B cell (primary cell): ENCODE data around the gene FBXO5. TPM values are rescaled to one million over a fixed set of nuclear protein-coding genes. Genes with fewer than 3 reads are reported as not detected.
"Not testable (repeated sequence)": the region's sequence is repeated elsewhere in the genome, so short reads cannot be mapped to it uniquely, and the experiment has no call there.

Experiments
- ATAC-seq: fragments of 200-7000 bp; cut with Tn5 transposase; one replicate; pipeline ENCODE4 v1.10.0; 2021; ENCODE audit warnings: low read depth, mild to moderate bottlenecking, moderate number of reproducible peaks, moderate library complexity
- CTCF ChIA-PET: fragments of 350-600 bp; sonication (Branson Sonifier 250); formaldehyde crosslinking; loops from one replicate; lab custom pipeline; 2021; ENCODE audit warnings: antibody characterized with exemption, inconsistent platforms; lab: Charles Lee
- POLR2A ChIA-PET: fragments of 350-600 bp; sonication (Branson Sonifier 250); formaldehyde crosslinking; loops from one replicate; lab custom pipeline; 2021; ENCODE audit warnings: antibody characterized with exemption; lab: Charles Lee
- DNase-seq: peaks from one replicate; pipeline ENCODE4 v3.0.0; 2013
- H2AFZ ChIP-seq: 2 replicates; pipeline ENCODE4 v1.6.1; 2012; ENCODE audit warnings: mild to moderate bottlenecking, low read depth, low read length; ENCODE audit not compliant: insufficient read depth, poor library complexity, severe bottlenecking
- H3K27ac ChIP-seq, 2 donors: 1 replicate in 1 of 2; 2 replicates in 1 of 2; pipeline ENCODE4 v1.5.1; 2012 to 2013; ENCODE audit warnings: low read length in 2 of 2, mild to moderate bottlenecking in 2 of 2, moderate library complexity in 1 of 2
- H3K27me3 ChIP-seq, 4 experiments: fragments of 200-600 bp in 1 of 4; sonication (generic) in 1 of 4; replicated peaks in 1 of 4; 1 replicate in 2 of 4; 2 replicates in 2 of 4; pipeline versions ENCODE4 v1.6.1 to v1.7.0; 2013 to 2016; ENCODE audit warnings: low read length in 3 of 4, mild to moderate bottlenecking in 2 of 4, mixed read lengths in 1 of 4, moderate library complexity in 1 of 4; ENCODE audit not compliant: insufficient read depth in 4 of 4, control insufficient read depth in 3 of 4; ENCODE audit errors: control extremely low read depth in 1 of 4
- H3K36me3 ChIP-seq, 2 experiments: replicated peaks in 1 of 2; 1 replicate in 1 of 2; 2 replicates in 1 of 2; pipeline versions ENCODE4 v1.6.1 to v1.7.1; 2013; ENCODE audit warnings: low read length in 1 of 2; ENCODE audit not compliant: insufficient read depth in 2 of 2, control insufficient read depth in 1 of 2; ENCODE audit errors: control extremely low read depth in 1 of 2, extremely low read depth in 1 of 2
- H3K4me1 ChIP-seq, 2 donors: fragments of 200-600 bp in 1 of 2; sonication (generic) in 1 of 2; 1 replicate in 1 of 2; 2 replicates in 1 of 2; pipeline versions ENCODE4 v1.5.1 to v1.6.1; 2013 to 2017; ENCODE audit warnings: low read length in 2 of 2; ENCODE audit not compliant: control insufficient read depth in 2 of 2, insufficient read depth in 2 of 2
- H3K4me2 ChIP-seq: replicated peaks from 2 replicates; pipeline ENCODE3; 2012; ENCODE audit warnings: mild to moderate bottlenecking, low read depth, low read length; ENCODE audit not compliant: poor library complexity, severe bottlenecking
- H3K4me3 ChIP-seq, 5 experiments: fragments of 200-600 bp in 1 of 5; sonication (generic) in 1 of 5; 1 replicate in 3 of 5; 2 replicates in 2 of 5; pipeline versions ENCODE4 v1.5.1 to v1.7.0; 2011 to 2016; ENCODE audit warnings: low read length in 4 of 5, mild to moderate bottlenecking in 4 of 5, low read depth in 2 of 5, control low read depth in 1 of 5, moderate library complexity in 1 of 5; ENCODE audit not compliant: insufficient read depth in 1 of 5; ENCODE audit errors: control extremely low read depth in 1 of 5, extremely low read depth in 1 of 5
- H3K79me2 ChIP-seq: fragments of 200-600 bp; sonication (generic); one replicate; pipeline ENCODE4 v1.6.0; 2016; ENCODE audit warnings: low read length; ENCODE audit not compliant: control insufficient read depth, insufficient read depth
- H3K9ac ChIP-seq: fragments of 200-600 bp; sonication (generic); 2 replicates; pipeline ENCODE4 v1.6.1; 2017; ENCODE audit warnings: mild to moderate bottlenecking, low read length, moderate library complexity
- H3K9me3 ChIP-seq, 3 donors: one replicate each; pipeline versions ENCODE4 v1.6.1 to v1.7.1; 2013; ENCODE audit warnings: low read length in 2 of 3; ENCODE audit not compliant: control insufficient read depth in 2 of 3, insufficient read depth in 1 of 3; ENCODE audit errors: control extremely low read depth in 1 of 3
- H4K20me1 ChIP-seq: 2 replicates; pipeline ENCODE4 v1.6.0; 2012; ENCODE audit warnings: mild to moderate bottlenecking, low read length; ENCODE audit not compliant: insufficient read depth, control insufficient read depth, poor library complexity, severe bottlenecking
- H3K27ac Mint-ChIP-seq: one replicate; pipeline ENCODE4 v1.8.0; 2021; ENCODE audit warnings: mixed read lengths
- H3K27me3 Mint-ChIP-seq: one replicate; pipeline ENCODE4 v1.8.0; 2021; ENCODE audit warnings: mixed read lengths
- H3K4me1 Mint-ChIP-seq: one replicate; pipeline ENCODE4 v1.8.0; 2021; ENCODE audit warnings: mixed read lengths
- H3K4me3 Mint-ChIP-seq: one replicate; pipeline ENCODE4 v1.8.0; 2021; ENCODE audit warnings: mixed read lengths
- H3K9me3 Mint-ChIP-seq: one replicate; pipeline ENCODE4 v1.8.0; 2022; ENCODE audit warnings: mixed read lengths; ENCODE audit not compliant: insufficient read depth
- EZH2 ChIP-seq: IDR thresholded peaks from 2 replicates; pipeline ENCODE4 v1.6.1; 2012; ENCODE audit warnings: borderline replicate concordance, low read depth, mild to moderate bottlenecking, moderate library complexity, low read length; ENCODE audit not compliant: insufficient read depth, poor library complexity, severe bottlenecking
- WGBS: methylation state at CpG from one replicate; pipeline ENCODE4 v1.1.5; 2013; ENCODE audit warnings: missing lambda C conversion rate; ENCODE audit not compliant: insufficient coverage; 5-methylcytosine and 5-hydroxymethylcytosine counted together
- intact Hi-C: fragments of 100-400 bp; cut with micrococcal nuclease; formaldehyde crosslinking; loops from one replicate; pipeline ENCODE4 v1.10.0; 2022
- polyA plus RNA-seq: library from polyadenylated mRNA; depleted of rRNA; stranded (reverse); fragments of >200 nt; gene quantifications from 2 replicates; pipeline ENCODE4 v1.2.3, GENCODE V29; 2012
- total RNA-seq, 2 donors: library from RNA; stranded (reverse); fragments of 120-200 nt in 1 of 2; gene quantifications; 1 replicate in 1 of 2; 2 replicates in 1 of 2; pipeline versions ENCODE4 v1.2.3 to v1.2.4, GENCODE V29; 2013 to 2022
- TF ChIP-seq, protein P1 (sequence below): fragments of 200-600 bp; IDR thresholded peaks from one replicate; pipeline ENCODE4 v1.8.0; 2022; ENCODE audit warnings: antibody characterized with exemption, mild to moderate bottlenecking

Gene FBXO5
- total and polyA plus RNA-seq, 2 donors (not counting 1 experiment from before 2014, with no cell fraction given): 3.9 to 14.6 TPM

DNA sequence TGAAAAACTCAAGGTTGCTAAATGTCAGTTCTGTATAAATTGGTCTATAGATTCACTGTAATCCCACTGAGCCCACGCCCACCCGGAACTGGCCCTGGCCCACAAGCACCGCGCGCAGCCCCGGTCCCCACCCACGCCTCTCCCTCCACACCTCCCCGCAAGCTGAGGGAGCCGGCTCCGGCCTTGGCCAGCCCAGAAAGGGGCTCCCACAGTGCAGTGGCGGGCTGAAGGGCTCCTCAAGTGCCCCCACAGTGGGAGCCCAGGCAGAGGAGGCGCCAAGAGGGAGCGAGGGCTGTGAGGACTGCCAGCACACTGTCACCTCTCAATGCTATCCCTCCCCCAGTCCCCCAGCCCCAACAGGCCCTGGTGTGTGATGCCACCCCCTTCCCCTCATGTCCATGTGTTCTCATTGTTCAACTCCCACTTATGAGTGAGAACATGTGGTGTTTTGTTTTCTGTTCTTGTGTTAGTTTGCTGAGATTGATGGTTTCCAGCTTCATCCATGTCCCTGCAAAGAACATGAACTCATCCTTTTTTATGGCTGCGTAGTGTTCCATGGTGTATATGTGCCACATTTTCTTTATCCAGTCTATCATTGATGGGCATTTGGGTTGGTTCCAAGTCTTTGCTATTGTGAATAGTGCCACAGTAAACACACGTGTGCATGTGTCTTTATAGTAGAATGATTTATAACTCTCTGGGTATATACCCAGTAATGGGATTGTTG lies 16.5 kb downstream of the FBXO5 start:
- CTCF ChIA-PET: interaction anchor here (0.9 to 1.3 kb wide), 2 partner anchors 12 to 18 kb away, joined by 3 read pairs; no protein-coding TSS in a partner anchor
- H3K27me3 Mint-ChIP-seq: peaks cover 11% of the 10 kb centered on the region
- H3K4me1 Mint-ChIP-seq, H4K20me1 ChIP-seq, H3K9me3 ChIP-seq, H3K9ac ChIP-seq, ATAC-seq, H3K4me3 ChIP-seq, POLR2A ChIA-PET, H3K4me1 ChIP-seq, H3K79me2 ChIP-seq, H2AFZ ChIP-seq, H3K4me3 Mint-ChIP-seq, H3K27me3 ChIP-seq, H3K27ac Mint-ChIP-seq, intact Hi-C loops, H3K4me2 ChIP-seq, H3K27ac ChIP-seq, DNase-seq: not testable (repeated sequence)
- H3K36me3 ChIP-seq: peaks cover 3 to 17% of the 10 kb centered on the region in 2 experiments
- peaks cover 14% of the 10 kb centered on the region for H3K9me3 Mint-ChIP-seq
- 100% methylated on average over 7 of the region's 15 CpGs for WGBS

DNA sequence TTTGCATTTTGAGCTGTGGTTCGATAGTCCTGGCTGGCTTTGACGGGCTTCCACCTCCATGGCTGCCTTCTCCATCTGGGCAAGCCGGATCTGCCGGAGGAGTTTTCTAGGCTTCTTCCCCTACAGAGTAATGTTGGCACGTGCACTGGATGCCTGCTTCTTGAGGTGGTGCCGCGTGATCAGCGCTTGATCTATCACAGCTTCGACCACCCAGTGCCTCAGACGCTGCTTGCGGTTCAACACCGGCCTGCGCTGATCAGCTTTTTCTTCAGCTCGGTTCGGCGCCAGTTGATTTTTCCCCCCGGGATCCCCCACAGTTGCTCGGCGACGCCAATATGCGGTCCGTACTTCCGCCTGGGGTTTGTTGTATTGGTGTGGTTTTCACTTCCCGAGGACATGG lies 23.5 kb downstream of the FBXO5 start:
- DNase-seq (no peak), ATAC-seq (no peak)
- H3K9me3 Mint-ChIP-seq: no peaks in the 10 kb centered on the region
- no peak overlapping the region for H3K27ac Mint-ChIP-seq
- intact Hi-C loops: no loop called here
- Histone ChIP-seq H3K4me3 (no peak overlapping the region), H3K79me2 (no peaks in the 10 kb centered on the region), H3K27me3 (peaks cover 0 to 4% (median 2%) of the 10 kb centered on the region in 4 experiments), H3K4me1 (no peaks in the 10 kb centered on the region), H3K36me3 (no peaks in the 10 kb centered on the region), H3K27ac (no peak overlapping the region), H4K20me1 (no peaks in the 10 kb centered on the region), H2AFZ (no peak overlapping the region), H3K4me2 (no peak overlapping the region), H3K9ac (no peak overlapping the region), H3K9me3 (no peaks in the 10 kb centered on the region)
- WGBS: 93% methylated on average over 23 of the region's 24 CpGs
- POLR2A ChIA-PET: no interaction called here
- CTCF ChIA-PET: no interaction called here
- no peak overlapping the region for H3K4me3 Mint-ChIP-seq
- no peaks in the 10 kb centered on the region for H3K4me1 Mint-ChIP-seq
- peaks cover 36% of the 10 kb centered on the region for H3K27me3 Mint-ChIP-seq
- no peak for TF ChIP-seq EZH2
- TF ChIP-seq, protein P1, sequence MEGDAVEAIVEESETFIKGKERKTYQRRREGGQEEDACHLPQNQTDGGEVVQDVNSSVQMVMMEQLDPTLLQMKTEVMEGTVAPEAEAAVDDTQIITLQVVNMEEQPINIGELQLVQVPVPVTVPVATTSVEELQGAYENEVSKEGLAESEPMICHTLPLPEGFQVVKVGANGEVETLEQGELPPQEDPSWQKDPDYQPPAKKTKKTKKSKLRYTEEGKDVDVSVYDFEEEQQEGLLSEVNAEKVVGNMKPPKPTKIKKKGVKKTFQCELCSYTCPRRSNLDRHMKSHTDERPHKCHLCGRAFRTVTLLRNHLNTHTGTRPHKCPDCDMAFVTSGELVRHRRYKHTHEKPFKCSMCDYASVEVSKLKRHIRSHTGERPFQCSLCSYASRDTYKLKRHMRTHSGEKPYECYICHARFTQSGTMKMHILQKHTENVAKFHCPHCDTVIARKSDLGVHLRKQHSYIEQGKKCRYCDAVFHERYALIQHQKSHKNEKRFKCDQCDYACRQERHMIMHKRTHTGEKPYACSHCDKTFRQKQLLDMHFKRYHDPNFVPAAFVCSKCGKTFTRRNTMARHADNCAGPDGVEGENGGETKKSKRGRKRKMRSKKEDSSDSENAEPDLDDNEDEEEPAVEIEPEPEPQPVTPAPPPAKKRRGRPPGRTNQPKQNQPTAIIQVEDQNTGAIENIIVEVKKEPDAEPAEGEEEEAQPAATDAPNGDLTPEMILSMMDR: no peak
